HUDEP-2 (cell line): Measurements from ENCODE around the gene CPED1.
"Not testable (repeated sequence)": the region's sequence is repeated elsewhere in the genome, so short reads cannot be mapped to it uniquely, and the experiment has no call there.

ENCODE experiments used
- DNase-seq, 76 experiments: peaks; one replicate each; lab custom pipeline; 2025; ENCODE audit not compliant: unreplicated experiment in 76 of 76; lab: John Stamatoyannopoulos, UW

The CPED1 gene

DNA sequence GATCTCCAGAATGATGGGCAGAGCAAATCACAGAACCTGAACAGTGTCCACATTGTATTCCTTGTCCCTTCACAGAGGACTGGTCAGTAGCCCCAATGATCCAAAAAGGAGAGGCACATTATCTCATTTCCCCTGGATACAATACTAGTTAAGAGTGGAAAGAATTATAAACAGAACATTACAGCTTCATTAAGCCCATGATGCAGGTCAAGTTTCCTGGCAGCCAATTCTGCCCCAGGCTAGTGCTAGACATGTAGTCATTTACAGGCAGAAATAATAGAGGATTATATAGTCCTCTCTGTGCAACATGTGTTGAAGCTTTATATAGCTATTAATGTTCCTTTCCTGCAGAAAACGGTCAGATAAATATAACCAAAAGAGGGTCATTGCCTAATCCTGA lies 216.0 kb downstream of the CPED1 start:
- no peak for DNase-seq

- no peak for DNase-seq
Measured at GRCh38 chr7:121205777-121206176, 217.3 kb downstream of the CPED1 start.

DNA sequence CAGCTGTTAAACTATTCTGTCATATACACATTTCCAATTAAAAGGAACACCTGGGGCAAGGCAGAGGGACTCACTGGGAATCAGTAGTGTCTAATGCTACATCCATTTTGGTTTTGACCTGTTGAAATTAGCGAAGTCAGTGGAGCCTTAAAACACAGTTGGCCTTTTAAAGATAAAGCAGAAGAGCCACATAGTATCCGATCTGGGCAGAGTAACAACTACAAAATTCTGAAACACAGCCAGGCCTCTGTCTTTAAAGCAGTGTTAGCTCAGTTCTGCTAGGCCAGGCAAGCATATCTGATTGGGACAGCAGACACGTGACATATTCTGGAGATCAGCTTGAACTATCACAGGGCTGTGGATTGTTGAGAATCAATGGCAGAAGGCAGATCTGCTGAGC lies 222.7 kb downstream of the CPED1 start:
- DNase-seq = peak in 8 of 76 experiments; percentile 1 to 38 (median 6)

DNA sequence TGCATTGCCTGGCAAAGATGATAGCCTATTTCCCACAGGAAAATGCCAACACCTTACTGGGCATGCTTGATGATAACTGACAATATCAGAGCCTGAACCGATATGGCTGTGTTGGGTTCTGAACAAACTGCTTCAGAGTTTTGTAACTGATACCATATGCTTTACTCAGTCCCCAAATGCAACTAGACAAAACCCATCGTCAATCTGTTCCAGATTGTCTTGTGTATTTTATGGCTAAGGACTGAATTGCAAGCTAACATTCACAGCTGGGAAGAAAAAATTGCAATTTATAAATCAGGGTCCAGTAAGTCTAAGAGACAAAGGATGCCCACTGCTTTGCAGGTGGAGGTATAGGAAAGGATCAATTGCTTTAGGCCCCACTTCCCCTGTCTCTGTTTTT lies 223.5 kb downstream of the CPED1 start:
- DNase-seq = no peak

DNA sequence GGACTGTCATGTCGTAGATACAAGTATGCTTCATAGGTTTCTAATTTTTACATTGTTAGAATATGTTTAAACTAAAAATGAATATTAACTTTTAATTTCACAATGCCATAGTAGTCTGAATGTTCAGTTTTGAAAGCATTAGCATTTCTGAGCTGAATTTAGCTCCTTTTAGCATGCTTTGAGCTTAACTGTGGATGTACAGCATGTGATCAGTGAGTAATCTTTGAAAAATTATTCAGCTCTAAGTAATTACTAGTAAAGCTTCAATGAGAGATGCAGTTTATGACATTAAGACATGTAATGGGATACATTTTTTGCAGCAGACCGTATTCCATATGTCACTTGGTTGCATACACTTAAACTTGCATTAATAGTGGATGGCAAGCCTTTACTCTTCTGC lies 226.1 kb downstream of the CPED1 start:
- DNase-seq = no peak

DNA sequence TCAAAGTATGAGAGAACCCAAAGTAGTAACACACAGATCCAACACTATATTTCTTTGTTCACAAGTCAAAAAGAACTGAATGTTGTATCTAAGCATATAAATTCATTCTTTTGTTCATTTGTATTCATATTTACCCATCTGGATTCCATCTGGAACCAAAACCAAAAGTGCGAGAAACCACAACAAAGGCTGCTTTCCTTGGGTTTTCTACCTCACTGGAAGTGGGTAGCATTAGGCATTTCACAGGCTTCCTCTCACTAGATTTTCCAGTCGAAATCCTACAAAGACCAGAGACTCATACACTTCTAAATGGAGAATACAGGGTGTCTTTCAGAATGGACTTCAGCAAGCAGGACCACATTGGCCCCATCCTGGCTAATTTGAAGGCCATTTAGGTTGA lies 230.5 kb downstream of the CPED1 start:
- DNase-seq = no peak

- DNase-seq = not testable (repeated sequence)
Measured at GRCh38 chr7:121221108-121221507, 232.6 kb downstream of the CPED1 start.

DNA sequence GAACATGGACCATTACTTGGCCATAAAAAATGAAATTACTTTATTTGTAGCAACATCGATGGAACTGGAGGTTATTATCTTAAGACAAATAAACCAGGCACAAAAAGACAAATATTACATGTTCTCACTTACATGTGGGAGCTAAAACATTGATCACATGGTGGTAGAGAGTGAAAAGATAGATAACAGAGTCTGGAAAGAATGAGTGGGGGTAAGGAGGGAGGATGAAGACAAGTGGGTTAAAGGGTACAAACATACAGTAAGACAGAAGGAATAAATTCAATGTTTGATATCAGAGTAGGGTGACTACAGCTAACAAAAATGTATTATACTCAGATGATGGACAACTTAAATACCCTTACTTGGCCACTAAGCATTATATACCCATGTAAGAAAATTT lies 240.3 kb downstream of the CPED1 start:
- DNase-seq = no peak

GRCh38 chr7:121235201-121235600 lies 246.7 kb downstream of the CPED1 start:
- DNase-seq = no peak

GRCh38 chr7:121237601-121238000 lies 249.1 kb downstream of the CPED1 start:
- no peak for DNase-seq

- no peak for DNase-seq
Measured at GRCh38 chr7:121244120-121244870, 255.8 kb downstream of the CPED1 start.

- DNase-seq = not testable (repeated sequence)
Measured at GRCh38 chr7:121251367-121251766, 262.9 kb downstream of the CPED1 start.

- not testable (repeated sequence) for DNase-seq
Measured at GRCh38 chr7:121252523-121253235, 264.2 kb downstream of the CPED1 start.

DNA sequence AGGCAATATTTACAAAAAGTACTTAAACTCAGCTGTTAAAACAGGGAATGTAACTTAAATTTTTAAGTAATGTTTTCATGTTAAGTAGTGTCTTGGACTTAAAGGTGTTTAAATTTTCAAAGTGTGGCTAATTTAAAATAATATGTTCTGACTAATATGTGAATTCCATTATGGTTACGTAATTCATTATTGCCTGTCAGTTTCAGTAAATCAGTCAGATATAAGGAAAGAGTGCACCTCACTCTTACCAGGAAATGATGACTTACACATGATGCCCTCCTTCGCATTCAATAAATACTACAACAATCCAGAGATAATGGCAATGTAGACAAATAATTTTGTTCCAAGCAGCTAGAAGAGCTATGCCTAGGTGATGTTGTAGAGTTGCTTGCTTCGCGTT lies 271.3 kb downstream of the CPED1 start:
- DNase-seq = no peak

DNA sequence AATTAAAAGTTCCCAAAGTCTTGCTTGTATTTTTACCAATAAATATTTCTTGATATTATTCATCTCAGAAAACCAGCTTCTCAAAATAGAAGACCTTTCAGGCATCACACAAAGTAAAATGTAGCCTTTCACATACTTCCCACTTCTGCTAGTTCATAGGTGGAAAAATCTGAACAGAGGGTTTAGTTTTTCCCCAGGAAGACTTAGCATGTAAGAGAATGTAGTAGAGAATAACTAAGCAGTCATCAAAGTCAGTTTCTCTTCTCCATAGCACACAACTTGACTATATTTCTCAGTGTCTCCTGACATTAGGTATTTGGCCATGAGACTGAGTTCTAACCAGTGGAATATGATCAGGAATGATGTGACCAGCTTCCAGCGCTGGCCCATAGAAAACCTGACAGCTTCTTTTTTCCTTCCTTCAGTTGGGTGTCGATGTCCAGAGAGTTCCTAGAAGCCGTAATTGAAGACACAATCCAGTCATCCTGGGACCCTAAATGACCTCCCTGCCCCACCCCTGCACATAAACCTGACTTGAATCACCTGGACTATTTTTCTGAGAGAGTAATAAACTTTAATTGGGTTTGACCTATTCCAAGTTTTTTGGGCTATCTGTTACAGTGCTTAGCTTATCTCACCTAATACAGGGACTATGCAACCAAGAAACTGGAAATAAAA lies 272.8 kb downstream of the CPED1 start:
- DNase-seq = no peak

DNA sequence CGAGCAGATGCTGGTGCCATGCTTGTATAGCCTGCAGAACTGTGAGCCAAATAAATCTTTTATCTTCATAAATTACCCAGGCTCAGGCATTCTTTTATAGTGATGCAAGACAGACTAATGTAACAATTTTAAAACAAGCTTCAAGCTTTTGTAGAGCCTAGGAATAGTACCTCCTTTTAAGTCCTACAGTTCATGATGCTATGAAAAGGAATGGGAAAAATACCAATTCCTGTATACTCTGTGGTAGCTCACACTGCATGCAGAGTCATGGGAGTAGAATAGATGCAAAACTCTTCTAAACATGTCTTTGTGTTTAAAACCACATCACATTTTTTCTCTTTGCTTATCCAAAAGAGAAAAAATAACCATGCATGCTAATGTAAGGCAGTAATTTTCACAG lies 273.7 kb downstream of the CPED1 start:
- DNase-seq = no peak

DNA sequence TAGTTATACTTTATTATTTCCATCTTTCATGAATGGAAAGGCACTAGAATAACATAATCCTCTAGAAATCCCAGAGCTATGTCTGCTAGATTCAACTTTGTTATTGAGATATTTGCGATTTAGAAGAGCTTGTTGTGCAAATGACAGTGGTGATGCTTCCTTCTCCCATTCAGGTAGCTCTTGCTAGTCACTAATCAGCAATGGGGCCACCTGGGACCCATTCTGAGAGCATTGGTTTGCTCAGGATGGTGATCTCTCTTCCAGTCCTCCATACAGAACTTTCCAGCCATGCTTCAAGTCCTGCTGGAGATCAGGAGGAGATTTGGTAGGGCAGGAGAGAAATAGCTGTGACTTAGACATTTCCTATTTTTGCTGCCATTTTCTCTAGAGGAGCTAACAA lies 274.5 kb downstream of the CPED1 start:
- no peak for DNase-seq

GRCh38 chr7:121266307-121266894 lies 277.9 kb downstream of the CPED1 start:
- no peak for DNase-seq

GRCh38 chr7:121267612-121268011 lies 279.1 kb downstream of the CPED1 start:
- no peak for DNase-seq

DNA sequence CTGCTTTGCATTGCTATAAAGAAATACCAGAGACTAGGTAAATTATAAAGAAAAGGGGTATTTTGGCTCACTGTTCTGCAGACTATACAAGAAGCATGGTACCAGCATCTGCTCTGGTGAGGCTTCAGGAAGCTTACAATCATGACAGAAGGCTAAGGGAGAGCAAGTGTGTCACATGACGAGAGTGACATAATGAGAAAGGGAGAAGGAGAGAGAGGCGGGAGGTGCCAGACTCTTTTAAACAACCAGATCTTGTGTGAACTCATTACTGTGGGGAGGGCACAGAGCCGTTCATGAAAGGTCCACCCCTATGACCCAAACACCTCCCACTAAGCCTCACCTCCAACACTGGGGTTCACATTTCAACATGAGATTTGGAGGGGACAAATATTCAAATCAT lies 281.3 kb downstream of the CPED1 start:
- no peak for DNase-seq

DNA sequence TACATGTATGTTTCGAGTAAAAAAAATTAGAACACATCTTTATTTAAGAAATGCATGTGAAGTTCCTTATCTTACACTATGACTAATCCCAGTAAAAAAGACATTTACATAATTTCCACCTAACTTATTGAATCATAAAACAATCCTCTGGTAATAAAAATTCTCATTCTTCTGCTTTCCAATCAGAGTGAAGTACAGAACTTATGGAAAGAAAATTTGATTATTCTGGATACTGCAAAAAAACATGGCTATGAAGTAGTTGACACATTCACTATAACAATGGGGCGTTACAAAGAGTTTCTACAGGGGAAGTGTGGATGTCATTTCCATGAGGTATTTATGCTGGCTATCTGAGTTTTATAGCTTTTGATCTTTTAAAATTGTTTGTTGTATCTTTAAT lies 282.6 kb downstream of the CPED1 start:
- DNase-seq = no peak
